ENCODE data around the gene POMC. TPM values are rescaled to one million over a fixed set of nuclear protein-coding genes. Genes with fewer than 3 reads are reported as not detected.

POMC gene
- total RNA-seq, 1 experiment from 2014 or later, result not detected

DNA sequence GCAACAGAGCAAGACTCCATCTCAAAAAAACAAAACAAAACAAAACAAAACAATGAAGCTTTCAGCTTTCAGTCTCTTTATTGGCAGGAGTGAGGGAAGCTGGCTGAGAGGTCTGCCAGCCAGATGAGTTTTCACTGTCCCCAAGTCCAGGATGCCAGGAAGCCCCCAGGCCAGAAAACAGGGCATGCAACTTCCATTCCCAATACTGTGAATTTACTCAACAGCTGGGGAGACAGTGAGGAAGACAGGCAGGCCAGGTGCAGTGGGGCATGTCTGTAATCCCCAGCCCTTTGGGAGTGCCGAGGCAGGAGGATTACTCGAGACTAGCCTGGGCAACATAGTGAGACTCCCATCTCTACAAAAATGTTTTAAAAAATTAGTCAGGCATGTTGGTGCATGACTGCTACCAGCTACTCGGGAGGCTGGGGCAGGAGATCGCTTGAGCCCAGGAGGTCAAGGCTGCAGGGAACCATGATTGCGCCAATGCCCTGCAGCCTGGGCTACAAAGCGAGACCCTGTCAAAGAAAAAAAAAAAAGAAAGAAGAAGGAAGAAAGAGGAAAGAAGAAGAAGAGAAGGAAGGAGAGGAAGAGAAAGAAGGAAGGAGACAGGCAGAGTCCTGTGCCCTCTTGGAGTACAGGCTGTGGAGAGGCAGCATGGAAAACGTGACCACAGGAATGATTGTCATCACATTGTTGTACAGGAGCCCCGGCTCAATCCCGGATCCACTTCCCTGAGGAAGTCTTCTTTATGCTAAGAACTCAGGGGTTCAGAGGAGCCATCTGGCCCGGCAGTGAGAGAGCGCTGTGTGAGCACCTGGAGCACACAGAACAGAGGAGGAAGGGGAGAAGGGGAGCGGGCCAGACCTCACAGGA is 29.2 kb upstream of the POMC start:
- DNase-seq, result peak; percentile 11
- no peaks in the 10 kb centered on the region for H3K36me3 Mint-ChIP-seq (ENCODE audit: insufficient read depth, unreplicated experiment)
- H3K4me3 Mint-ChIP-seq (ENCODE audit: low read depth, unreplicated experiment), result no peak overlapping the region
- intact Hi-C loops (cut with micrococcal nuclease; ENCODE audit: unreplicated experiment), result loop anchor here (2.0 kb wide), 1 partner anchor 223 kb away; no protein-coding TSS in a partner anchor
- no peak overlapping the region for H3K27ac Mint-ChIP-seq (ENCODE audit: unreplicated experiment)
- H3K4me1 Mint-ChIP-seq (ENCODE audit: low read depth, unreplicated experiment), result peaks cover 23% of the 10 kb centered on the region
- no TSS peak for BruUV-seq (replicated peaks)
- H3K27me3 Mint-ChIP-seq (ENCODE audit: unreplicated experiment), result no peaks in the 10 kb centered on the region
- H3K9me3 Mint-ChIP-seq (ENCODE audit: low read depth, unreplicated experiment), result no peaks in the 10 kb centered on the region
- TF ChIP-seq CTCF (IDR thresholded peaks at IDR 0.05; ENCODE audit: unreplicated experiment), result no peak
- CTCF ChIA-PET, result interaction anchor here (0.6 to 0.7 kb wide), 3 partner anchors 29 to 1175 kb away, joined by 3 to 6 read pairs (median 3); partner anchors contain the start of gene POMC

GRCh38 chr2:25194576-25195122 is 26.3 kb upstream of the POMC start:
- Mint-ChIP-seq H3K27me3 (ENCODE audit: unreplicated experiment) (no peaks in the 10 kb centered on the region), H3K36me3 (ENCODE audit: insufficient read depth, unreplicated experiment) (no peaks in the 10 kb centered on the region), H3K4me1 (ENCODE audit: low read depth, unreplicated experiment) (peaks cover 23% of the 10 kb centered on the region), H3K9me3 (ENCODE audit: low read depth, unreplicated experiment) (no peaks in the 10 kb centered on the region), H3K27ac (ENCODE audit: unreplicated experiment) (no peak overlapping the region), H3K4me3 (ENCODE audit: low read depth, unreplicated experiment) (no peak overlapping the region)
- CTCF ChIA-PET, result interaction anchor here (2.4 kb wide), 1 partner anchor 29 kb away, joined by 8 read pairs; no protein-coding TSS in a partner anchor
- DNase-seq, result no peak
- no peak for TF ChIP-seq CTCF (IDR thresholded peaks at IDR 0.05; ENCODE audit: unreplicated experiment)
- BruUV-seq (replicated peaks), result no TSS peak
- intact Hi-C loops (cut with micrococcal nuclease; ENCODE audit: unreplicated experiment), result no loop called here

- no peak for TF ChIP-seq CTCF (IDR thresholded peaks at IDR 0.05; ENCODE audit: unreplicated experiment)
- Mint-ChIP-seq H3K27ac (ENCODE audit: unreplicated experiment) (no peak overlapping the region), H3K27me3 (ENCODE audit: unreplicated experiment) (no peaks in the 10 kb centered on the region), H3K4me3 (ENCODE audit: low read depth, unreplicated experiment) (no peak overlapping the region), H3K9me3 (ENCODE audit: low read depth, unreplicated experiment) (no peaks in the 10 kb centered on the region), H3K4me1 (ENCODE audit: low read depth, unreplicated experiment) (no peaks in the 10 kb centered on the region), H3K36me3 (ENCODE audit: insufficient read depth, unreplicated experiment) (no peaks in the 10 kb centered on the region)
- no peak for DNase-seq
- intact Hi-C loops (cut with micrococcal nuclease; ENCODE audit: unreplicated experiment), result no loop called here
- CTCF ChIA-PET, result no interaction called here
- BruUV-seq (replicated peaks), result no TSS peak
Observed at GRCh38 chr2:25190536-25190935, 22.2 kb upstream of the POMC start.

DNA sequence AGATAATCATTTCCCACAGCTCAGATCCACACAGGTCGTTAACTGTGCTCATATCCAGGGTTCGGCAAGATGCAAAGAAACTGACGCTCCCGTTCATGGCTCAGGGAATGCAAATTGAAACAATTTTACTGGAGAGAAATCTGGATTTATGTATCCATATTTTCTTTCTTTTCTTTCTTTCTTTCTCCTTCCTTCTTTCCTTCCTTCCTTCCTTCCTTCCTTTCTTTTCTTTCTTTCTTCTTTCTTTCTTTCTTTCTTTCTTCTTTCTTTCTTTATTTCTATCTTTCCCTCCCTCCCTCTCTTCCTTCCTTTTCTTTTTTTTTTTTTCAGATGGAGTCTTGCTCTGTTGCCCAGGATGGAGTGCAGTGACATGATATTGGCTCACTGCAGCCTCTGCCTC is 20.0 kb upstream of the POMC start:
- Mint-ChIP-seq H3K9me3 (ENCODE audit: low read depth, unreplicated experiment) (no peaks in the 10 kb centered on the region), H3K36me3 (ENCODE audit: insufficient read depth, unreplicated experiment) (no peaks in the 10 kb centered on the region), H3K4me1 (ENCODE audit: low read depth, unreplicated experiment) (peaks cover 11% of the 10 kb centered on the region), H3K27me3 (ENCODE audit: unreplicated experiment) (no peaks in the 10 kb centered on the region), H3K27ac (ENCODE audit: unreplicated experiment) (no peak overlapping the region), H3K4me3 (ENCODE audit: low read depth, unreplicated experiment) (no peak overlapping the region)
- CTCF ChIA-PET, result no interaction called here
- TF ChIP-seq CTCF (IDR thresholded peaks at IDR 0.05; ENCODE audit: unreplicated experiment), result no peak
- DNase-seq, result no peak
- BruUV-seq (replicated peaks), result no TSS peak
- intact Hi-C loops (cut with micrococcal nuclease; ENCODE audit: unreplicated experiment), result no loop called here
